WERI-Rb-1 (cell line): ENCODE data around the gene TRMT2A.

ENCODE experiments used
- DNase-seq: peaks from one replicate; pipeline ENCODE4 v3.0.0-alpha.2; 2020
- H3K27ac ChIP-seq: fragments of 250-450 bp; sonication (Bioruptor Pico); 2 replicates; pipeline ENCODE4 v1.5.1; 2020; ENCODE audit warnings: mild to moderate bottlenecking, moderate library complexity
- H3K27me3 ChIP-seq: fragments of 250-450 bp; sonication (Bioruptor Pico); 2 replicates; pipeline ENCODE4 v1.5.1; 2021; ENCODE audit warnings: mild to moderate bottlenecking, low read depth, moderate library complexity; ENCODE audit not compliant: insufficient read depth, severe bottlenecking
- H3K36me3 ChIP-seq: fragments of 250-450 bp; sonication (Bioruptor Pico); 2 replicates; pipeline ENCODE4 v1.5.1; 2020; ENCODE audit warnings: mild to moderate bottlenecking, moderate library complexity
- H3K4me3 ChIP-seq: 2 replicates; pipeline ENCODE4 v1.5.1; 2011; ENCODE audit warnings: low read depth, mild to moderate bottlenecking, control low read depth, low read length
- H3K9me3 ChIP-seq: fragments of 250-450 bp; sonication (Bioruptor Pico); 2 replicates; pipeline ENCODE4 v1.5.1; 2021; ENCODE audit warnings: mild to moderate bottlenecking, moderate library complexity; ENCODE audit not compliant: severe bottlenecking
- CTCF ChIP-seq: IDR thresholded peaks from 2 replicates; pipeline ENCODE4 v1.5.1; 2011; ENCODE audit warnings: low read depth, mild to moderate bottlenecking, control low read depth, inconsistent platforms, low read length

The TRMT2A gene

GRCh38 chr22:20089977-20090729, 26.9 kb downstream of the TRMT2A start:
- DNase-seq, result no peak
- no peak for TF ChIP-seq CTCF

GRCh38 chr22:20089226-20089976, 27.6 kb downstream of the TRMT2A start:
- Histone ChIP-seq H3K9me3 (no peaks in the 10 kb centered on the region), H3K36me3 (peaks cover 98% of the 10 kb centered on the region), H3K4me3 (no peak overlapping the region), H3K27ac (no peak overlapping the region), H3K27me3 (no peaks in the 10 kb centered on the region)
- TF ChIP-seq CTCF, result no peak
- no peak for DNase-seq

More at GRCh38 chr22:20089977-20090729, 26.9 kb downstream of the TRMT2A start:
- Histone ChIP-seq H3K27me3 (no peaks in the 10 kb centered on the region), H3K9me3 (no peaks in the 10 kb centered on the region), H3K4me3 (no peak overlapping the region), H3K27ac (no peak overlapping the region), H3K36me3 (peaks cover 100% of the 10 kb centered on the region)

GRCh38 chr22:20088263-20088648, 28.8 kb downstream of the TRMT2A start:
- Histone ChIP-seq H3K36me3 (peaks cover 96% of the 10 kb centered on the region), H3K27me3 (no peaks in the 10 kb centered on the region), H3K27ac (no peak overlapping the region), H3K4me3 (no peak overlapping the region), H3K9me3 (no peaks in the 10 kb centered on the region)
- DNase-seq, result no peak
- TF ChIP-seq CTCF, result no peak

- no peak for TF ChIP-seq CTCF
- Histone ChIP-seq H3K36me3 (peaks cover 96% of the 10 kb centered on the region), H3K9me3 (no peaks in the 10 kb centered on the region), H3K27ac (no peak overlapping the region), H3K4me3 (no peak overlapping the region), H3K27me3 (no peaks in the 10 kb centered on the region)
- DNase-seq, result no peak
Measured at GRCh38 chr22:20087319-20088262, 29.4 kb downstream of the TRMT2A start.

- no peak for DNase-seq
- Histone ChIP-seq H3K4me3 (no peak overlapping the region), H3K27me3 (no peaks in the 10 kb centered on the region), H3K9me3 (no peaks in the 10 kb centered on the region), H3K27ac (no peak overlapping the region), H3K36me3 (peaks cover 96% of the 10 kb centered on the region)
- TF ChIP-seq CTCF, result no peak
Measured at GRCh38 chr22:20086763-20087162, 30.3 kb downstream of the TRMT2A start.
